Left renal cortex interstitium (tissue), 4 donors: Measurements from ENCODE around the gene CFAP99. TPM values are rescaled to one million over a fixed set of nuclear protein-coding genes. Genes with fewer than 3 reads are reported as not detected.
A peak's percentile ranks its signal among the peaks of the same experiment; 100 is the strongest.

ENCODE experiments used
- DNase-seq, 4 donors: peaks; one replicate each; pipeline ENCODE4 v3.0.0-alpha.2; 2013; ENCODE audit warnings: low read depth in 4 of 4, low spot score in 2 of 4, missing footprints in 1 of 4
- polyA plus RNA-seq, 4 donors: library from polyadenylated mRNA; unstranded; fragments of 120-200 nt; gene quantifications; one replicate each; pipeline ENCODE4 v1.2.1, GENCODE V29; 2013; ENCODE audit not compliant: insufficient read length in 4 of 4

CFAP99 gene
- polyA plus RNA-seq, 4 donors = 0.35 to 1.6 (median 1.1) TPM

DNA sequence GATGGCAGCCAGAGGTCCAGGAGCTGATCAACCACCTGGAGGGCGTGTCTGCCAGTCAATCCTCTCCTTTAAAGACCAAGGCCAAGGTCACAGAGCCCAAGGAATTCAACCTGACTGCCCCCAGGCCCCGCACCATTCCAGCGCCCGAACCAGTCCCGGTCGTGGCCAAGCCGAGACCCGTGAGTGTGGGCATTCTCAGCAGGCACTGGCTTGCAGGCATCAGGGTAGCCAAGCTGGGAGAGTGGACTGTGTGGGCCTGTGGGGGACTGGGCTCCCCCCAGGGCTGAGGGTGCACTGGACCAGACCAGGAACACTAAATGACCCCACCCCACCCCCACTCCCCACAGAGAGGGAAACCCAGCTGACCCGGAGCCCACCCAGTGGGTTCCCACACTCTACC, 26.4 kb downstream of the CFAP99 start:
- DNase-seq = no peak

DNA sequence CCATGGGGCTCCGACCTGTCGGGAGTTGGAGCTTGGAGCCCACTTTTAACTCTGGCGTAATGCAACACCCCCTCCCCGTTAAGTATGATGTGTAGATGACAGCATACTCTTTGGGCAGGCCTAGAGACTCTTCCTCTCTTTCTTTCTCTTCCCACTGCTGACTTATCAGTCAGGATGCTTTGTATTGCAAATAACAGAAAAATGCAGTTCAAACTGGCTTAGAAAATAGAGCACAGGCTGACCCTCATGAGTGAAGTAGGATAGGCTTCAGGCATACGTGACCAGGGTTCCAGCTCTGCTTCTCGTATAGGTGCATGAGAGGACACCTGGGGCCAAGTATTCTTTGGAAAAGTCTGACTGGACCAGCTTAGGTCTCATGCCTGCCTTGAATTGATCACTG, 26.8 kb downstream of the CFAP99 start:
- DNase-seq = no peak

DNA sequence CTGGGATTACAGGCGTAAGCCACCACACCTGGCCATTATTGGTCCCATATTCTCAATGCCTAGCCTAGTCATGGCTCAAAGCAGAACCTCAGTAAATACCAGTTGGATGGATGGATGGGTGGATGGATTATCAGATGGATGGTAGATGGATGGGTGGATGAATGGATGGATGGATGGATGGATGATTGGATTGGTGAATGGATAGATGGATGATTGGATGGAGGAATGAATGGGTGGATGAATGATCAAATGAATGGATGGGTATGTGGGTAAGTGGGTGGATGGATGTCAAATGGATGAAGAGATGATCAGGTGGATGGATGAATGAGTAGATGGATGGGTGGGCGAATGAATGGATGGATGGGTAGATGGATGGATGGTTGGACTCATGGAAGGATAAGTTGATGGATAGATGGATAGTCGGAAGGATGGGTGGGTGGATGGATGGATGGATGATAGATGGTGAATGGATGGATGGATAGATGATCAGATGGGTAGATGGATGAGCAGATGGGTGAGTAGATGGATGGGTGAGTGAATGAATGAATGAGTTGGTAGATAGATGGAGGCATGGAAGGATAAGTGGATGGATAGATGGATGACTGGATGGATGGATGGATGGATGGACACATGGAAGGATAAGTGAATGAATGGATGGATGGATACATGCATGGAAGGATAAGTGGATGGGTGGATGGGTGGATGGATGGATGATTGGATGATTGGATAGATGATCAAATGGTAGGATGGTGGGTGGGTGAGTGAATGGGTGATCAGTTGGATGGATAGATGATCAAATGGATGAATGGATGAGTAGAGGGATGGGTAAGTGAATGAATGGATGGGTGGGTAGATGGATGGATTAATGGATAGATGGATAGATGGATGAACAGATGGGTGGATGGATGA, 28.2 kb downstream of the CFAP99 start:
- no peak for DNase-seq

DNA sequence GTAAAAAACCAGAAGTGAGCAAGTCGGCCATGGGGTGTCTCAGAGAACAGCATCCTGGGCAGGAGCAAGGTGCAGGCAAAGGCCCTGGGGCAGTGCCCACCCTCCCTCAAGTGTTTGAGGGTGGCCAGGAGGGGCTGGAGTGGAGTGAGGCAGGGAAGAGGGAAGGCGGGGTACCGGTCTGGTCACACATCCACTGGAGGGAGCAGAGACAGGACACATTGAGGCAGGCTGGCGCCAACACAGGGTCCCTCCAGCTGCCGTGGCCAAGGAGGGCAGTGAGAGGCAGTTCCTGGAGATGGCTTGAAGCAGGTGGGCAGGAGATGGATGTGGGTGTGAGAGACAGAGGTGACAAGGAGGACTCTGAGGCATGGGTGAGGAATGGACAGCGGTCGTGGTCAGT, 29.8 kb downstream of the CFAP99 start:
- no peak for DNase-seq

DNA sequence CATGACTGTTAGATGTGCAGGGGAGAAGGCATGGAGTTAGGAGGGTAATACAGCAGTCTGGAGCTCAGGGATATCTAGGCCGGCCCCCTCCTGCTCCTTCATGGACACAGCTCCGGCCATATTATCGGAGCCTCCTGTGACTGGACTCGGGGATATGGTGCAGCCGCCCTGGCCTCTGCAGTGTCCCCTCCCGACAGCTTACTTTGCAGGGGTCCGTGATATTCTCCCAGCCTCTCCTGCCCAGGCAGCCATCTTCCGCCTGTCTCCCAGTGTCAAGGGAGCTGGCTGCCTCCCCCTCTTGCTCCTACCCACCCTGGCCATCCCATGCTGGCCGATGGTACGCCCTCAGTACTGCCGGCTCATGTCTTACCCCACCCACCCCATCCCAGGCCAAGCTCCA, 30.3 kb downstream of the CFAP99 start:
- DNase-seq = no peak

DNA sequence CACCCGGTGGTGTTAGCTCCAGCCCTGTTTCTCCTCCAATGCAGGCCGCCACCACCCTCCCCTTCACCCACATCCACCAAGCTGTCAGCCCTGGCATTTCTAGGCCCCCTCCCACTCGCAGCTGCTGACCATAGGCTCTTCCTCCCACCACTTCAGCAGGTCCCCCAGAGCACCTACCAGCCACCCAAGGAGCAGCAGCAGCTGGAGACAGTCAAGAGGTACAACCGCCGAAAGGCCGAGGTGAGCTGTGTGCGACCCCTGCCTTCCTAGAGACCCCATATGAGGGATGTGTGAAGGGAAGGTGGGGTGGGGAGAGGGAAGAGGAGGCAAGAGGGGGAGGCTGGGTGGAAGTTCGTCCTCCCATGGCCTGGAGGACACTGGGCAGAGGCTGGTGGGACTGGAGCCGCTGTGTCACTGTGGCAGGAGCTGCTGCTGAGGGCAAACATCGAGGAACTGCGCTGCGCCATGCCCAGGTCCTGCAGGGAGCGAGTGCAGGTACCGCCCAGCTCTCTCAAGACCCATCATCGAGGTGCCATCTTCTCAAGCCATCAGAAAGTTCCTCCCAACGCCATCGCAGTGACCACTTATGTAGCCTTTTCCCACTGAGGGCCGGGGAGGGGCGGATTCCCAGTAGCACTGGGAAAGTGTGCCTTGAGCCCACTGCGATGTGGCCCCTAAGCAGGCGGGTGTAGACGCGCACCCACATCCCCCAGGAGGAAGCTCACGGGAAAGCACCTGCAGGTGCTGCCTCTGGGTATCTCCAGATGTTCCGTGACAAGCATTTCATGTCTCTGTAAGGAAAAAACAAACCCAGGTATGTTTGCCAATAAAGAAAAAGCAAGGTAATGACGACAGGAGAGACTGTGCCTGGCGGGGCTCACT, 31.0 kb downstream of the CFAP99 start:
- no peak for DNase-seq

DNA sequence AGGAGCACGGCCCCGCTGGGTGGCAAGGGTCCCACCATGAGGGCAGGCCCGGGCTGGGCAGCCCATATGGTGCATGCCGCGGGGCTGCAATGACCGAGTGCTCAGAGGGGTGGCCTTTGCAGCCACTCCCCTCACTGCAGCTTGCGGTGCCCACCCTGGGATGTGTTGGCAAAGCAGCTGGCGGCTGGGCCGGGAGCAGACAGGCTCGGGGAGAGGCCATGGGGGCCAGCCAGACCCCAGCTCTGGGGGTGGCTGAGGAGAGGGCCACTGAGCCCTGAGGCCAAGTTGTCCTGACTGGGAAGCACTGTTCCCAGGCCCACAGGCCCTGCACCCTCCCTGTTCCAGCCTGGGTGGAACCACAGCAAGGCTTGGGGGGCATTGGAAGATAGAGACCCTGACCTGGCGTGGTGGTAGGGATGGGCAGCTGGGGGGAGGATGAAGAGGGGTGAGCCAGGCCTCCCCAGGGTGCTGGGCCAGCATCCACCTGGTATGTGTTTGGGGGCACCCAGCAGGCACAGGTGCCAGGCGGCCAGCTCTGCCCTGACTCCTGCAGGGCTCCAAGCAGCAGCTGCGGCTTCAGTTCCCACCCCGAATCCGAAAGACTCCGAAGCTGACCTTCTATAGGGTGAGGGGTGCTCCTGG, 31.8 kb downstream of the CFAP99 start:
- no peak for DNase-seq

DNA sequence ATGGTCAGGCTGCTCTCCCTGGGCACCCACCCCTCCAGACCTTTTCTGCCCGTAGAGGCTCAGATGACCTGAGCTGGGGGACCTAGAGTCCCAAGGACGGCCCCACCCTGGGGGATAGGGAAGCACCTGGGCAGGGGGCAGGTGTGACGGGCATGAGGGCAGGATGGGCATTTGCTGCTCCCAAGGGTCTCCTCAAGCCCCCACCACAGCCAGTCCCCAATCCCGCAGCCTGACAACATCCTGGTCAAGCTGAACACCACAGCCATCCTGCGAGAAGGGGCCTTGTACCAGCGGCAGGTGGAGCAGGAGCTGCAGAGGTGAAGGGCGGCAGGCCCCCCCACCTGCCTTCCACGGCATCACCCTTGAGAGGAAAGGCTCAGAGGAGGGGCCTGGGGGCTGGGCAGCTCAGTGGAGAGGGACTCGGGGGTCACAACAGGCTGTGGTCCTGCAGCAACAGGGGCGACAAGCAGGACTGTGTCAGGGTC, 32.3 kb downstream of the CFAP99 start:
- no peak for DNase-seq

DNA sequence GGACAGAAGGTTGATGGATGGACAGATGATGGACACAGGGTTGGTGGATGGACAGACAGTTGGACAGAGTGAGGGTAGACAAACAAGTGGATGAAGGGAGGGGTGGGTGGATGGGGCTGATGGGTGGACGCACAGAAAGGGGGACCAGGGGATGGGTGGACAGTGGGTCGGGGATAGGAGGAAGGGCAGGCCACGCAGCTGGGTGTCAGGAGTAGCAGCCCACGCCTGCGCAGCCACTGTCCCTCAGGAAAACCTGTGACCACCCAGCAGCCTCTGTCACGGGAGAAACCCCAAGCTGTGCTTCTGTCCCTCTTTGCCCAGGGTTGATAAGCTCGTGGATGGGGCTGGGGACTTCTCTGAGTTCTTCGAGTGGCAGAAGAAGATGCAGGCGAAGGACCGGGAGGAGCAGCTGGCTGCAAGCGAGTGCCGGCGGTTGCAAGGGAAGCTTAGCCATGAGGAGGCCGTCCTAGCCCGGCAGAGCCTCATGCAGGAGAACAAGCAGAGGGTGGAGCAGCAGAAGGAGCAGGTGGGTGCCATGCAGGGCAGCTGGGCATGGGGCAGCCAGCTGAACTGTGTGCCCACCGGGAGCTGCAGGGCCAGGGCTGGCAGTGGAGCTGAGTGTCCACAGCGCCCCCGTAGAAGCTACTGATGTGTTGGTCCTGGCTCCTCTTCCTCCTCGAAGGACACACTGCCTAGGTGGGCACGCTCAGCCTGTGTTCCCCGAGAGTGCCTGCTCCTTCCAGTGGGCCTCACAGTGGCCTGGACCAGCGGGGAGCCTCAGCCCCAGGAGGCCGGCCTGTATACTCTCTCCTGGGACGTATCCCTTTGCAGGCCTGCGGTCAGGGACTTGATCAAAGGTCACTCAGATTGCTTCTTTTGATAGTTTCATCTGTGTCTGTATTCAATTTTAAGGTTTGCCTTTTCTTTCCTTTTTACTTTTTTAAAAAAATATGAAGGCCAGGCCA, 33.3 kb downstream of the CFAP99 start:
- DNase-seq = no peak

DNA sequence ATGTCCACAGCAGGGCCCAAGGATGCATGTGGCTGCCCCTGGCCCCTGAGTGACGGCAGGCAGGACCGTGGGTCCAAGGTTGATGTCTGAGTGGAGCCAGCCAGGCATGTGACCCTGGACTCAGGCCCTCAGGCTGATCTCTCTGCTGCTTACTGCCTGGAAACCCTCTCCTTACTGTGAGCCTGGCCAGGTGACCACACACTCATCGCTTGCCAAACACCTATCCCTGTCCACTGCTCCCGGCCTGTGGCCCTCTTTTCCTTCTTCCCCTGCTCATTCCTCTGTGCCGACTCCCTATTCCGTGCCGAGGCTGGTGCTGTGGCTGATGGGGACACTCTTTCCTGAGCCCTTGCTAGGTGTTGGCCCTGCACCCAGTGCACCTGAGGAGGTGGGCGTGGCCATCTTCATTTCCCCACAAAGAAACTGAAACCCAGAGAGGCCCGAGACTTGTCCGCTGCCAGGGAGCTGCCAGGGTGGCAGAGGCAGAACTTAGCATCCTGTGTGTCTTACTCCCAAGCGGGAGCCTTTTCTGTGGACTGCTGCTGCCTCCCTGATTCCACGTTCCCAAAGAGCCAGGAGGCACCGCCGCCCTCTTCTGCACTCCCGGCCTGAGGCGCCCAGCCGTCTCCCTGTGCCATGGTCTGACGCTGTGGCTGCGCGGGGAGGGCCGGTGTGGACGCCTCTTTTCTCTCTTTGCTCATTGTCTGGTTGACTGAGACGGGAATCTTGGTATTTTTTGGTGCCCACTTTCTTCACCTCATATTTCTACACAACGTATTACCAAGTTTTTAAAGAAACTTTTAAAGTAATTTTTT, 38.9 kb downstream of the CFAP99 start:
- DNase-seq = no peak

DNA sequence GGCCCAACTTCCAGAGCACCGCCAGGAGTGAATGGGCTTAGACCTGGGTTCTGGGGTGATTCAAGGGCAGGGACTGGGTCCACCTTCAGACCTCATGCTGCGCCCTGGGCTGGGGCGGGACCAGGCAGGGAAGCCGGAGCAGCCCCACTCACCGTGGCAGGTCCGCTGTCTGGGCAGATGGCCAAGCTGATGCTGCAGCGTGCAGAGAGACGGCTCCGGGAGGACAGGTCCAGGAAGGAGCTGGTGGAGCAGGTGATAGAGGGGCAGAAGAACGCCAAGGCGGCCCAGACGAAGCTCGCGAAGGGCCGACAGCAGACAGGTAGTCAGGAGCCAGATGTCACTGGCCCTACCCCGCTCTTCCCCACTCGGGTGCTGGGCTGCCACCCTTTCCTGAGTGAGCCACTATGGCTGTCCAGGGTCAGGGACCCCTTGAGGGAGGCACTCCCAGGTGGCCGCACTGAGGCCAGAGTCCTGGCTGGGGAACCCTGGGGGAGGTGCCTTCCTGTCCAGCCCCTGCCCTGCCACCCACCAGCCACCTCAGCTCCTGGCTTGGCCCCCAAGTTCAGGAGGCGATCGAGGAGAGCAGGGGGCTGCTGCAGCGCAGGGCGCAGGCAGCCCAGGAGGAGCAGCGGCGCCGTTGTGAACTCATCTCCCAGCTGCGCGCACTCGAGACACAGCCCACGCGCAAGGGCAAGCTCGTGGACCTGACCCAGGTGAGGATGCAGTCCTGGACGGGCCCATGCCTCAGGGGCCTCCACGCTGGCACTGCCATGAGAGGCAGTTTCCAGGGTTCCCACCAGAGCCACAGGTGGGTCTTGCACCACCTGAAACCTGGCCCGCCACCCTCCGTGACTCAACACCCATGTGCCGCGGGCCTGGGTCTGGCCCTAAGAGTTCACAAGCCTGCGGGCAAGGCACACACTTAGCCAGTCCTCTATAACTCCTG, 40.1 kb downstream of the CFAP99 start:
- DNase-seq = no peak

DNA sequence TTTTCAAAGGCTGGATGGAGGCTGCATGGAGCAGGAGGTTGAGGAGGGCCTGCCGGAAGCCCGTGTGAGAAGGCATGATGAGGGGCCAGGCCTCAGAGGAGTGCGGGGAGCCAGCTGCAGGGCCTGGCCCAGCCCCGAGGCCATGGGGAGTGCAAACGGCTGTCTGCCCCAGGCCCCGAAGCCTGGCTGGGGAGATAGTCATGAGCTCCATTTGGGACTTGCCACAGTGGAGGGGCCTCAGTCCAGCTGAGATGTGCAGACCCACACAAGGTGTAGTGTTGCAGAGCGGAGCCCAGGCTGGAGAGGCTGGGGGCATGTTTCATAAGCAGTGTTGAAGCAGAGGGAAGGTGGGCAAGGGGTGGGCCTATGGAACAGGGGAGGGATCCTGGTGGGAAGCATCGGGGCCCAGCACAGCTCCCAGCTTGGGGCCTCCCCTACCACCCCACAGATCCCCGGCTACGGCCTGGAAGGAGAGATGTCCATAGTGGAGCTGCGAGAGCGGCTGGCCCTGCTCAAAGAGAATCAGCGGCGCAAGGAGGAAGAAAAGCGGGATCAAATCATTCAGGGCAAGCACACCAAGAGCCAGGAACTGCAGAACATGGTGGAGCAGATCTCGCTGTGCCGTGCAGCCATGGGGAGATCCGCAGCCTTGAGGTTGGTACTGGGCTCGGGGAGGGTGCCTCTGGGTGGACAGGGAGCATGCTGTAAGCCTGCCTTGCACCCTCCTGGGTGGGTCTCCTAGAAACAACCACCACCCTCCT, 41.0 kb downstream of the CFAP99 start:
- DNase-seq = no peak

DNA sequence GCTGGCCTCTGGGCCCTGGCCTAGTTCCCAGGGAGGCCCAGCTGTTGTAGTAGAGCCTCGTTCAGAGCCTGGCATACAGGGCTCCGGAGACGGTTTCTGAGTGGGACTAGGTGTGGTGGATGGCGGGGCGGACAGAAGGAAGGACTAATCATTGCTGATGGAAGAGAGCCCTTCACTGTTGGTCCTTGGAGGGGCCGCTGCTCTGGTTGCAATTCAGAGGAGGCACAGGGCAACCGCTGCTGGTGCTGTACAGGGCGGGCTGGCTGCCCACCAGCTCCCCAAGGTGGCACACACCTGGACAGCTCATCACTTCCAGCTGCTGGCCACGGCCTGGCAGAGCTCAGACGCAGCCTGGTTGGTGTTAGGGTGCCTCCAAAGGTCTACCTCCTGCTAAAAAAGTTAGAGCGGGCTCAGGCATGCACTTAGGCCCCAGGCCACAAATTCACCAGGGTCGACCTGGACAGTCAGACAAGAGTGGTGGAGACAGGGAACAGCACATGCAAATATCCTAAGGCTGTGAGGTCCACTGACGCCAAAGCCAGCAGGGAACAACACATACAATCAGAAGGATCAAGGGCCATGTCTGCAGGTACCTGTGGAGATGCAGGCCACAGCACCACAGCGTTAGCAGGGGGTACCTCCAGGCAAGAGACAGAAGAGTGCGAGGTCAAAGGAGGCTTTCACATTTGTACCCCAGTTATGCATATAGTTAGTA, 42.6 kb downstream of the CFAP99 start:
- no peak for DNase-seq

DNA sequence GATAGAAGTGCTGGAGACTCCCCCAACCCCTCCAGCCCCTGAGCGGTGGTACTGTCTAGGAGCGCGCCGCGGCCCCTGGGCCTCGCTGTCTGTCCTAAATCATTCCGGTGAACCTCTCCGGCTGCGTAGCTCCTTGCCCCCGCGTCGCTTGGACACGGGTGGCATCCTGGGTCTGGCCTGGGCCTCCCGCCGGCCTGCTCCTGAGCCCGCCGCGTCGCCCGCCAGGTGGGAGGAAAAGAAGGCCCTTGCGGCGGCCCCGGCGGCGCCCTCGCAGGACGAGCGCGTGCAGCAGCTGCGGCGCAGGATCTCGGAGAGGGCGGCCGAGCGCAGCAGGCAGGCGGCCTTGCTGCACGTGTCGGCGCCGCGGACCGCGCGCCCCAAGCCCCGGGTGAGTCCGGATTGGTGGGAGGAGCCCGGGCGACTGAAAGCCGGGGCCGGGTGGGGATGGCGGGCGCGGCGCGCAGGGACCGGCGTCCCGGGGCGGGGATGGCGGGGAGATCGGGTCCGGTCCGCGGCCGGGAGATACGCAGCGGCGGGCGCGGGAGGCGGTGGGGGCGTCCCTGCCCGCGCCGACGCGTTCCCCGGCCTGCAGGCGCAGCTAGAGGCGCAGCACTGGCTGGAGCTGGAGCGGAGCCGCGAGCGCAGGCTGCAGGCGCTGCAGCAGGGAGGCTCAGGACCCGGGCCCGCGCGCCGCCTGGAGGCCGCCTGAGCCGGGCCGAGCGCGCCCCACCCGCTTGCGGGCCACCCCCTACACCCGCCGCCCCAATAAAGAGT, 43.6 kb downstream of the CFAP99 start:
- DNase-seq = peak in 1 of 4 donors; percentile 38

DNA sequence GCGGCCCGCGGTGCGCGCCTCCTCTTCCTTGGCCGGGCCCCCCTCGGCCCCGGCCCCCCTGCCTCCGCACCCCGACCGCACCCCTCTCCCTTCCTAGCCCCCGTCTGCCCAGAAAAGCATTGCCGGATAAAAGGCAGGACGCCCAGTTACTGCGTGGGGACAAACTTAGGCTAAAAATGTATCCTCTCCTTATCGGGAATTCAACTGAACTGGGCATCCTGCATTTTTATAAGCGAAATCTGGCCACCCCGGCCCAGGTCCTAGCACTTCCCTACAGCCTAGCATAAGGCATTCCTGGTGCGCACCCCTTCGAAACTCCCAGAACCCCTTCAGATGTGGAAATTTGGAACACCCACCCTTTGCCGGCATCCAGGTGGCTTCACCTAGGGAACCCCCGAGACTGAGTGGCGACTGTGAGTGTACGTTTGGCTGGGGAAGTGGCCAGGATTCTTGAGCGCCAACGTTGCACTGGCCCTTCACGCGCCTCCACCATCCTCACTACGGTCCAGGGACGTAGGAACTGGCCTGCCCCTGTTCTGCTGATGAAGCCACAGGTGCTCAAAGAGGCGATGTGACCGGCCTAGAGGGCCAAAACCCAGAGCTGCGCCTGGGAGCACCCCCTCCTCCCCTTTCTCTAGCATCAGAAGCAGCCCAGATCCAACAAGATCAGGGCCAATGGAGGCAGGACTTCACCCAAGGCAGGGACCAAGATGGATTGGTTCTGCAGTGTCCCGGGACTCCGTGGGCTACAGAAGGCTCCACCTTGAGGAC, 44.4 kb downstream of the CFAP99 start:
- DNase-seq = no peak
